GM12878 (cell line): ENCODE data around the gene RANBP17. TPM values are rescaled to one million over a fixed set of nuclear protein-coding genes. Genes with fewer than 3 reads are reported as not detected.
"Not testable (repeated sequence)": the region's sequence is repeated elsewhere in the genome, so short reads cannot be mapped to it uniquely, and the experiment has no call there.

Experiments used
- ATAC-seq: fragments of 200-7000 bp; cut with Tn5 transposase; 3 replicates; pipeline ENCODE4 v1.9.1; 2020; ENCODE audit warnings: mild to moderate bottlenecking, moderate library complexity
- BruUV-seq: library from RNA; stranded (reverse); fragments of 400-500 nt; replicated peaks from 2 replicates; lab custom pipeline; 2021; lab: Mats Ljungman, UMichigan
- CTCF ChIA-PET: fragments of 300-600 bp; sonication (Branson Sonifier 250); formaldehyde crosslinking; extraction: SDS; loops from one replicate; lab custom pipeline; 2021; ENCODE audit warnings: inconsistent platforms; lab: Yijun Ruan, JAX
- POLR2A ChIA-PET: fragments of 350-600 bp; formaldehyde crosslinking; extraction: SDS; loops from one replicate; lab custom pipeline; 2021; ENCODE audit warnings: inconsistent platforms; lab: Charles Lee
- RAD21 ChIA-PET: fragments of 300-600 bp; sonication (Branson Sonifier 250); formaldehyde crosslinking; loops from one replicate; lab custom pipeline; 2023; ENCODE audit warnings: antibody characterized with exemption; ENCODE audit not compliant: unreplicated experiment; lab: Charles Lee
- SMC1A ChIA-PET: fragments of 300-600 bp; sonication (Branson Sonifier 250); formaldehyde crosslinking; loops from one replicate; lab custom pipeline; 2023; ENCODE audit not compliant: unreplicated experiment, uncharacterized antibody; lab: Charles Lee
- DNase-seq: peaks from one replicate; pipeline ENCODE4 v3.0.0-alpha.2; 2011; ENCODE audit warnings: low read depth, low spot score
- FAIRE-seq: peaks from 3 replicates; lab custom pipeline; 2011; peaks lifted over from hg19 to GRCh38; lab: Jason Lieb, UNC
- H2AFZ ChIP-seq: 2 replicates; pipeline ENCODE4 v1.6.0; 2011; ENCODE audit warnings: low read depth, low read length, control low read depth; ENCODE audit not compliant: control insufficient read depth
- H3K27ac ChIP-seq: 2 replicates; pipeline ENCODE4 v1.5.1; 2011; ENCODE audit warnings: control low read depth; ENCODE audit not compliant: control insufficient read depth, insufficient read depth
- H3K27me3 ChIP-seq, 2 experiments: replicated peaks in 1 of 2; 2 replicates each; pipeline versions ENCODE4 v1.6.0 to v1.6.1; 2011; ENCODE audit warnings: low read length in 1 of 2; ENCODE audit not compliant: control insufficient read depth in 2 of 2, insufficient read depth in 2 of 2
- H3K36me3 ChIP-seq, 2 experiments: 2 replicates each; pipeline ENCODE4 v1.5.1; 2011; ENCODE audit warnings: low read length in 1 of 2; ENCODE audit not compliant: control insufficient read depth in 2 of 2, insufficient read depth in 2 of 2
- H3K4me1 ChIP-seq: 2 replicates; pipeline ENCODE4 v1.6.1; 2011; ENCODE audit warnings: mild to moderate bottlenecking, low read length, moderate library complexity, mixed read lengths; ENCODE audit not compliant: control insufficient read depth, insufficient read depth
- H3K4me2 ChIP-seq: 2 replicates; pipeline ENCODE4 v1.6.0; 2011; ENCODE audit warnings: control low read depth; ENCODE audit not compliant: control insufficient read depth, insufficient read depth
- H3K4me3 ChIP-seq: fragments of 200-600 bp; sonication (generic); 2 replicates; pipeline ENCODE4 v1.5.1; 2016
- H3K79me2 ChIP-seq: 2 replicates; pipeline ENCODE4 v1.6.0; 2011; ENCODE audit warnings: low read length; ENCODE audit not compliant: control insufficient read depth, insufficient read depth
- H3K9ac ChIP-seq: 2 replicates; pipeline ENCODE4 v1.8.0; 2011; ENCODE audit warnings: low read length, control low read depth, mixed read lengths; ENCODE audit not compliant: control insufficient read depth, insufficient read depth
- H3K9me3 ChIP-seq: replicated peaks from 3 replicates; pipeline ENCODE4 v1.5.1; 2011; ENCODE audit warnings: mild to moderate bottlenecking, low read length; ENCODE audit not compliant: control insufficient read depth, insufficient read depth
- H4K20me1 ChIP-seq: 2 replicates; pipeline ENCODE4 v1.6.0; 2011; ENCODE audit not compliant: control insufficient read depth, insufficient read depth
- ATF3 ChIP-seq: IDR thresholded peaks from 2 replicates; pipeline ENCODE4 v1.6.1; 2011; ENCODE audit warnings: low read depth, mild to moderate bottlenecking, low read length, moderate library complexity, borderline replicate concordance; ENCODE audit errors: extremely low read depth
- BCL3 ChIP-seq: IDR thresholded peaks from 2 replicates; pipeline ENCODE4 v1.6.1; 2011; ENCODE audit warnings: borderline replicate concordance, low read depth, mild to moderate bottlenecking, moderate library complexity, low read length; ENCODE audit not compliant: insufficient read depth, poor library complexity, severe bottlenecking
- CBFB ChIP-seq: IDR thresholded peaks from 2 replicates; pipeline ENCODE4 v1.6.1; 2016; ENCODE audit warnings: antibody characterized with exemption, low read depth
- EP300 ChIP-seq, 2 experiments: fragments of 150-350 bp in 1 of 2; IDR thresholded peaks; 2 replicates each; pipeline ENCODE4 v1.6.1; 2011 to 2012; ENCODE audit warnings: low read depth in 2 of 2, low read length in 2 of 2, borderline replicate concordance in 1 of 2, improper control_type of control experiment in 1 of 2, inconsistent platforms in 1 of 2; ENCODE audit not compliant: control insufficient read depth in 1 of 2
- FOS ChIP-seq: IDR thresholded peaks from 3 replicates; pipeline ENCODE4 v1.6.1; 2011; ENCODE audit warnings: borderline replicate concordance; ENCODE audit not compliant: insufficient read length; ENCODE audit errors: extremely low read depth
- KLF5 ChIP-seq: fragments of 450-650 bp; IDR thresholded peaks from 2 replicates; pipeline ENCODE4 v1.6.1; 2014; ENCODE audit warnings: mild to moderate bottlenecking; ENCODE audit not compliant: partially characterized antibody
- NFXL1 ChIP-seq: fragments of 450-650 bp; IDR thresholded peaks from 2 replicates; pipeline ENCODE4 v1.6.1; 2017; ENCODE audit warnings: antibody characterized with exemption, mild to moderate bottlenecking, borderline replicate concordance
- RELB ChIP-seq: fragments of 450-650 bp; IDR thresholded peaks from 2 replicates; pipeline ENCODE4 v1.6.1; 2017; ENCODE audit warnings: low read depth, mild to moderate bottlenecking, moderate library complexity
- SMAD1 ChIP-seq: fragments of 450-650 bp; IDR thresholded peaks from 2 replicates; pipeline ENCODE4 v1.6.1; 2018; ENCODE audit warnings: mild to moderate bottlenecking, low read depth; ENCODE audit not compliant: partially characterized antibody
- SUPT20H ChIP-seq: IDR thresholded peaks from 2 replicates; pipeline ENCODE4 v1.6.1; 2011; ENCODE audit warnings: low read depth, mild to moderate bottlenecking, low read length, moderate library complexity, borderline replicate concordance; ENCODE audit not compliant: control insufficient read depth
- YY1 ChIP-seq: IDR thresholded peaks from 2 replicates; pipeline ENCODE4 v1.6.1; 2011; ENCODE audit warnings: low read depth, mild to moderate bottlenecking, low read length
- ZNF217 ChIP-seq: fragments of 450-650 bp; IDR thresholded peaks from 2 replicates; pipeline ENCODE4 v1.6.1; 2017; ENCODE audit warnings: antibody characterized with exemption, mild to moderate bottlenecking
- WGBS: methylation state at CpG from one replicate; pipeline ENCODE4 v1.1.6; 2016; ENCODE audit warnings: low lambda C conversion rate; ENCODE audit not compliant: insufficient replicate concordance, insufficient coverage; ENCODE audit errors: missing lambda C conversion rate; 5-methylcytosine and 5-hydroxymethylcytosine counted together
- in situ Hi-C: fragments of 300-500 bp; cut with MboI; formaldehyde crosslinking; loops from 9 replicates; pipeline ENCODE4 v1.14.3; 2018; ENCODE audit warnings: mixed read lengths
- intact Hi-C: fragments of 100-400 bp; cut with micrococcal nuclease; formaldehyde crosslinking; loops from one replicate; pipeline ENCODE4 v1.14.2; 2022; ENCODE audit not compliant: unreplicated experiment
- polyA plus RNA-seq, 11 experiments: library from polyadenylated mRNA; depleted of rRNA in 4 of 11; unstranded in 6 of 11; stranded (reverse) in 5 of 11; fragments of >200 nt; fragmentation: Nextera tagmentation in 4 of 11; fragmentation: Illumina TruSeq in 1 of 11; extraction: Ambion mirVana in 4 of 11; extraction: Trizol in 1 of 11; gene quantifications; 1 replicate in 1 of 11; 2 replicates in 10 of 11; pipeline versions ENCODE4 v1.2.1 to v1.2.3, GENCODE V29; 2011 to 2016; ENCODE audit warnings: inconsistent platforms in 2 of 11, missing spikeins in 2 of 11, low read depth in 1 of 11
- total RNA-seq, 4 experiments: library from RNA; depleted of rRNA in 3 of 4; stranded (reverse); fragments of >200 nt in 3 of 4; fragmentation: Illumina TruSeq in 1 of 4; extraction: Trizol in 1 of 4; gene quantifications; 2 replicates each; pipeline versions ENCODE4 v1.2.1 to v1.2.3, GENCODE V29; 2013 to 2021

Gene RANBP17
- total and polyA plus RNA-seq, 10 of the 15 experiments (the other 5 are each of a cell fraction or from before 2014, with no cell fraction given) = 0.10 TPM; not detected in 9

DNA sequence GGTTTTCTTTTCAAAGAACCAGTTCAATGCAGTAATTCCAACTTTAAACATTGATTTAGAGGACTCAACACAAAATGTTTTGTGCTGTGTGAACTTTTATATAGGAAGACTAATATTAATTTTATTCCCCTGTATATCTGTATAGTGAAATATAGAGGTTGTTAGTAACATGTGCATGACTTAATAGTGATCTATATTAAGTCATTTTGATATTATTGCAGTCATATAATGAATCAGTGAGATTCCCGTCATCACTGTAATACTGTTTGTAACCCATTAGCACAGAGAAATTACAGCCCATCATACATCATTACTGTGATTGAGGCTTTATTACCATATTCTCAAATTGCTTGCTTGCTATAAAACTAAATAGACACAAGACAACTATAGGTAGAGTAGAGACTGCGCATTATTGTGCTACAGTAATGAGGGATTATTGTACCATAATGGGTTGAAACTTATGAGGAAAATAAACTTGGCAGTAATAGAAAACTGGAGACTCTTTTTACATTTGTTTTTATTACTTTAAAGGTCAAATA lies 170.7 kb downstream of the RANBP17 start (continued):
- no peak for TF ChIP-seq BCL3
- TF ChIP-seq KLF5 = no peak
- TF ChIP-seq YY1 = no peak
- TF ChIP-seq, all 136 proteins: peak for 0

GRCh38 chr5:171041893-171042292 lies 180.1 kb downstream of the RANBP17 start:
- CTCF ChIA-PET, H3K27me3 ChIP-seq, H3K36me3 ChIP-seq, H3K4me3 ChIP-seq, H3K9me3 ChIP-seq, ATAC-seq, intact Hi-C loops, BruUV-seq, H3K79me2 ChIP-seq, H2AFZ ChIP-seq, DNase-seq, in situ Hi-C loops, H4K20me1 ChIP-seq, SMC1A ChIA-PET, RAD21 ChIA-PET, H3K9ac ChIP-seq, H3K27ac ChIP-seq, H3K4me1 ChIP-seq, POLR2A ChIA-PET, H3K4me2 ChIP-seq, FAIRE-seq: not testable (repeated sequence)
- WGBS = 27% methylated on average over 2 of the region's 2 CpGs

DNA sequence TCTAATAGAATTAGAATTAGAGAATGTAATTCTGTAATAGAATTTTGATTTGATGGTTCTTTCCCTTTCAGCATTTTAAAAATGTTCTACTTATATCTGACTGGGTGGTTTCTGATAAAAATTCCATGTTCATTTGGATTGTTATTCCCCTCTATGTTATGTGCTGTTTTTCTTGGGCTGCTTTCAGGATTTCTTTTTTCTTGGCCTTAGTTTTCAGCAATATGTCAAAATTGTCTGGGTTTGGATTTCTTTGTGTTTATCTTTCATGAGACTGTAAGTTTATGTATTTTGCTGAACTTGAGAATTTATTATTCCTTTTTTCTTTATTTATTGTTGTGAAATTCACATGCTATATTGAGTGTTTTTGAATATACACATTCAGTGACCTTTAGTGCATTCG lies 189.1 kb downstream of the RANBP17 start:
- WGBS = 6% methylated on average over 1 of the region's 1 CpG
- Histone ChIP-seq H2AFZ (no peak overlapping the region), H3K27ac (no peak overlapping the region), H3K36me3 (no peaks in the 10 kb centered on the region), H4K20me1 (no peaks in the 10 kb centered on the region), H3K4me1 (no peaks in the 10 kb centered on the region), H3K9me3 (no peaks in the 10 kb centered on the region), H3K4me3 (no peak overlapping the region), H3K4me2 (no peak overlapping the region), H3K27me3 (no peaks in the 10 kb centered on the region; a peak in 1 of 4 replicates), H3K9ac (no peak overlapping the region), H3K79me2 (no peaks in the 10 kb centered on the region)
- CTCF ChIA-PET = no interaction called here
- in situ Hi-C loops (no loop called here), intact Hi-C loops (no loop called here)
- SMC1A ChIA-PET = no interaction called here
- no TSS peak for BruUV-seq
- POLR2A ChIA-PET = no interaction called here
- ATAC-seq = no peak
- no peak for FAIRE-seq
- RAD21 ChIA-PET = no interaction called here
- DNase-seq = no peak
- TF ChIP-seq SUPT20H = no peak
- no peak for TF ChIP-seq FOS
- TF ChIP-seq EP300 (IDR thresholded peaks at IDR 0.05; ENCODE audit: borderline replicate concordance in 1 of 2, control insufficient read depth in 1 of 2, low read depth in 2 of 2, low read length in 2 of 2) = no peak
- no peak for TF ChIP-seq RELB
- TF ChIP-seq SMAD1 = no peak
- TF ChIP-seq ATF3 = no peak
- TF ChIP-seq ZNF217 = no peak
- no peak for TF ChIP-seq CBFB
- no peak for TF ChIP-seq NFXL1
